Gastroesophageal sphincter (tissue), 4 donors: ENCODE data around the gene ATF6. TPM values are rescaled to one million over a fixed set of nuclear protein-coding genes. Genes with fewer than 3 reads are reported as not detected.

ENCODE experiments used
- ATAC-seq: fragments of 150-250 bp; one replicate; pipeline ENCODE4 v1.9.1; 2016; ENCODE audit warnings: mild to moderate bottlenecking, moderate library complexity
- H3K27ac ChIP-seq, 4 donors: fragments of 200-600 bp; sonication (generic) in 3 of 4; 1 replicate in 3 of 4; 2 replicates in 1 of 4; pipeline ENCODE4 v1.5.1; 2016 to 2019
- H3K27me3 ChIP-seq: fragments of 200-600 bp; sonication (generic); one replicate; pipeline ENCODE4 v1.5.1; 2019
- H3K36me3 ChIP-seq, 2 donors: fragments of 200-600 bp; sonication (generic); one replicate each; pipeline ENCODE4 v1.5.1; 2019; ENCODE audit warnings: control low read depth in 1 of 2
- H3K4me1 ChIP-seq, 3 donors: fragments of 200-600 bp; sonication (generic); 1 replicate in 2 of 3; 2 replicates in 1 of 3; pipeline ENCODE4 v1.5.1; 2016 to 2019; ENCODE audit warnings: control low read depth in 2 of 3
- H3K4me3 ChIP-seq, 2 donors: fragments of 200-600 bp; sonication (generic); one replicate each; pipeline ENCODE4 v1.5.1; 2019; ENCODE audit warnings: mild to moderate bottlenecking in 1 of 2, moderate library complexity in 1 of 2
- H3K9me3 ChIP-seq, 3 donors: fragments of 200-600 bp; sonication (generic); one replicate each; pipeline ENCODE4 v1.5.1; 2017 to 2019; ENCODE audit warnings: control low read depth in 2 of 3
- CTCF ChIP-seq, 4 experiments: fragments of 200-600 bp in 2 of 4; fragments of 450-650 bp in 2 of 4; sonication (generic) in 1 of 4; IDR thresholded peaks; one replicate each; pipeline ENCODE4 v1.5.1; 2017 to 2019; ENCODE audit warnings: antibody characterized with exemption in 4 of 4, mild to moderate bottlenecking in 2 of 4, moderate library complexity in 2 of 4
- EP300 ChIP-seq: sonication (generic); formaldehyde crosslinking; IDR thresholded peaks from one replicate; pipeline ENCODE4 v1.6.1; 2017; ENCODE audit warnings: antibody characterized with exemption, mild to moderate bottlenecking
- POLR2A ChIP-seq, 2 donors: fragments of 450-650 bp; IDR thresholded peaks; one replicate each; pipeline ENCODE4 v1.6.1; 2017; ENCODE audit warnings: antibody characterized with exemption in 2 of 2, mild to moderate bottlenecking in 2 of 2, moderate library complexity in 1 of 2
- POLR2AphosphoS5 ChIP-seq: sonication (generic); formaldehyde crosslinking; IDR thresholded peaks from one replicate; pipeline ENCODE4 v1.6.1; 2017; ENCODE audit warnings: antibody characterized with exemption
- WGBS, 2 donors: methylation state at CpG; one replicate each; pipeline ENCODE4 v1.1.5; 2018; ENCODE audit warnings: low coverage in 1 of 2; 5-methylcytosine and 5-hydroxymethylcytosine counted together
- total RNA-seq, 4 donors: library from RNA; depleted of rRNA; stranded (reverse); fragments of >200 nt; gene quantifications; one replicate each; pipeline ENCODE4 v1.1.0, GENCODE V29; 2016

ATF6 gene
- total RNA-seq, 4 donors from 2014 or later, result 28.6 to 32.4 (median 29.7) TPM

- Histone ChIP-seq H3K36me3 (peaks cover 0 to 30% of the 10 kb centered on the region in 2 donors), H3K27me3 (no peaks in the 10 kb centered on the region), H3K4me3 (no peak overlapping the region), H3K4me1 (no peaks in the 10 kb centered on the region), H3K9me3 (no peaks in the 10 kb centered on the region), H3K27ac (no peak overlapping the region)
- 85 to 91% methylated on average over 3 to 4 of the region's 5 CpGs for WGBS, 2 donors
- TF ChIP-seq POLR2AphosphoS5 (no peak), CTCF (IDR thresholded peaks at IDR 0.05) (no peak), POLR2A (IDR thresholded peaks at IDR 0.05) (no peak), EP300 (no peak)
- ATAC-seq, result no peak
These were observed 180.2 kb downstream of the ATF6 start for GRCh38 chr1:161946071-161946987.

- 49 to 53% methylated on average over 4 of the region's 4 CpGs for WGBS, 2 donors
These were observed 182.3 kb downstream of the ATF6 start for GRCh38 chr1:161948435-161948834.

GRCh38 chr1:161949548-161949947, 183.4 kb downstream of the ATF6 start:
- Histone ChIP-seq H3K27me3 (no peaks in the 10 kb centered on the region), H3K36me3 (peaks cover 0 to 7% of the 10 kb centered on the region in 2 donors), H3K4me1 (peaks cover 0 to 9% (median 3%) of the 10 kb centered on the region in 3 donors), H3K4me3 (no peak overlapping the region), H3K27ac (no peak overlapping the region), H3K9me3 (no peaks in the 10 kb centered on the region)
- WGBS, 2 donors, result 76 to 87% methylated on average over 2 of the region's 2 CpGs
- TF ChIP-seq EP300 (no peak), POLR2AphosphoS5 (no peak), POLR2A (IDR thresholded peaks at IDR 0.05) (no peak), CTCF (IDR thresholded peaks at IDR 0.05) (no peak)
- ATAC-seq, result no peak

More at GRCh38 chr1:161948435-161948834, 182.3 kb downstream of the ATF6 start:
- Histone ChIP-seq H3K36me3 (peaks cover 0 to 15% of the 10 kb centered on the region in 2 donors), H3K4me1 (peaks cover 0 to 2% (median 0%) of the 10 kb centered on the region in 3 donors), H3K27ac (no peak overlapping the region), H3K4me3 (no peak overlapping the region), H3K27me3 (no peaks in the 10 kb centered on the region), H3K9me3 (no peaks in the 10 kb centered on the region)
- no peak for ATAC-seq
- no peak for TF ChIP-seq POLR2AphosphoS5
- TF ChIP-seq POLR2A (IDR thresholded peaks at IDR 0.05), result no peak
- no peak for TF ChIP-seq CTCF (IDR thresholded peaks at IDR 0.05)
- no peak for TF ChIP-seq EP300

- no peaks in the 10 kb centered on the region for H3K27me3 ChIP-seq
- no peak for ATAC-seq
- H3K36me3 ChIP-seq, result no peaks in the 10 kb centered on the region
- H3K4me1 ChIP-seq, result peaks cover 0 to 9% (median 4%) of the 10 kb centered on the region in 3 donors
- no peak overlapping the region for H3K4me3 ChIP-seq
- no peak overlapping the region for H3K27ac ChIP-seq
- TF ChIP-seq POLR2AphosphoS5 (no peak), CTCF (IDR thresholded peaks at IDR 0.05) (no peak), POLR2A (IDR thresholded peaks at IDR 0.05) (no peak), EP300 (no peak)
- H3K9me3 ChIP-seq, result no peaks in the 10 kb centered on the region
- WGBS, 2 donors, result 86 to 89% methylated on average over 1 of the region's 1 CpG
These were observed 184.3 kb downstream of the ATF6 start for GRCh38 chr1:161950377-161950776.

GRCh38 chr1:161951646-161952045, 185.5 kb downstream of the ATF6 start:
- no peak for TF ChIP-seq POLR2AphosphoS5
- TF ChIP-seq EP300, result no peak
- TF ChIP-seq POLR2A (IDR thresholded peaks at IDR 0.05), result no peak
- no peak for TF ChIP-seq CTCF (IDR thresholded peaks at IDR 0.05)
- no peaks in the 10 kb centered on the region for H3K36me3 ChIP-seq
- H3K27ac ChIP-seq, result no peak overlapping the region
- H3K4me1 ChIP-seq, result peaks cover 0 to 9% (median 4%) of the 10 kb centered on the region in 3 donors
- 87 to 93% methylated on average over 1 of the region's 1 CpG for WGBS, 2 donors
- H3K4me3 ChIP-seq, result no peak overlapping the region
- no peaks in the 10 kb centered on the region for H3K9me3 ChIP-seq
- no peaks in the 10 kb centered on the region for H3K27me3 ChIP-seq
- ATAC-seq, result no peak
